ENCODE results near the gene RUNX2. TPM values are rescaled to one million over a fixed set of nuclear protein-coding genes. Genes with fewer than 3 reads are reported as not detected.

RUNX2 gene
- total and polyA plus RNA-seq, 2 experiments from 2014 or later, result 0.66 to 1.7 TPM

GRCh38 chr6:45488269-45488668 is 160.1 kb downstream of the RUNX2 start:
- Histone ChIP-seq H3K79me2 (replicated peaks; ENCODE audit: insufficient read depth) (no peaks in the 10 kb centered on the region), H3K27me3 (ENCODE audit: insufficient read depth) (no peaks in the 10 kb centered on the region), H3K36me3 (ENCODE audit: insufficient read depth) (no peaks in the 10 kb centered on the region), H4K20me1 (replicated peaks; ENCODE audit: insufficient read depth) (no peaks in the 10 kb centered on the region), H3K4me1 (ENCODE audit: insufficient read depth) (no peaks in the 10 kb centered on the region), H2AFZ (no peak overlapping the region), H3K4me2 (no peak overlapping the region), H3K27ac (ENCODE audit: low read depth) (no peak overlapping the region), H3K9me2 (ENCODE audit: insufficient read depth) (0 out of 2 replicates have a peak, but pooled peaks cover 3% of the 10 kb centered on the region), H3K4me3 (no peak overlapping the region), H3F3A (replicated peaks; ENCODE audit: low read depth) (no peaks in the 10 kb centered on the region)
- Mint-ChIP-seq H3K27me3 (ENCODE audit: insufficient read depth, low read depth, poor library complexity) (no peaks in the 10 kb centered on the region), H3K36me3 (ENCODE audit: low read depth) (no peaks in the 10 kb centered on the region), H3K9me3 (no peaks in the 10 kb centered on the region), H3K4me1 (peaks cover 4% of the 10 kb centered on the region; the same call in 2 of the 3 replicates), H3K27ac (no peak overlapping the region), H3K4me3 (no peak overlapping the region)
- DNase-seq (ENCODE audit: low spot score) (no peak), ATAC-seq (no peak)
- TF ChIP-seq CREB1 (CRISPR knock-in tag; IDR thresholded peaks at IDR 0.05; ENCODE audit: low read depth), result no peak
- no peak for TF ChIP-seq REST (IDR thresholded peaks at IDR 0.05; ENCODE audit: unreplicated experiment)
- no peak for TF ChIP-seq EZH2 (IDR thresholded peaks at IDR 0.05; ENCODE audit: low read depth, unreplicated experiment)
- TF ChIP-seq EZH2phosphoT487 (IDR thresholded peaks at IDR 0.05; ENCODE audit: unreplicated experiment), result no peak
- TF ChIP-seq NANOG (IDR thresholded peaks at IDR 0.05; ENCODE audit: borderline replicate concordance), result no peak
- no peak for TF ChIP-seq JUNB (IDR thresholded peaks at IDR 0.05; ENCODE audit: unreplicated experiment)
- TF ChIP-seq, protein P1, sequence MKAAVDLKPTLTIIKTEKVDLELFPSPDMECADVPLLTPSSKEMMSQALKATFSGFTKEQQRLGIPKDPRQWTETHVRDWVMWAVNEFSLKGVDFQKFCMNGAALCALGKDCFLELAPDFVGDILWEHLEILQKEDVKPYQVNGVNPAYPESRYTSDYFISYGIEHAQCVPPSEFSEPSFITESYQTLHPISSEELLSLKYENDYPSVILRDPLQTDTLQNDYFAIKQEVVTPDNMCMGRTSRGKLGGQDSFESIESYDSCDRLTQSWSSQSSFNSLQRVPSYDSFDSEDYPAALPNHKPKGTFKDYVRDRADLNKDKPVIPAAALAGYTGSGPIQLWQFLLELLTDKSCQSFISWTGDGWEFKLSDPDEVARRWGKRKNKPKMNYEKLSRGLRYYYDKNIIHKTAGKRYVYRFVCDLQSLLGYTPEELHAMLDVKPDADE (IDR thresholded peaks at IDR 0.05), result no peak
- TF ChIP-seq ZNF114 (CRISPR knock-in tag; IDR thresholded peaks at IDR 0.05), result no peak
- no peak for TF ChIP-seq CTCF (conservative IDR thresholded peaks at IDR 0.05; ENCODE audit: low read depth in 2 of 2)
- no peak for TF ChIP-seq ZNF331 (CRISPR knock-in tag; IDR thresholded peaks at IDR 0.05; ENCODE audit: low read depth)
- TF ChIP-seq POLR2AphosphoS5 (IDR thresholded peaks at IDR 0.05; ENCODE audit: low read depth), result no peak
- no peak for TF ChIP-seq STAT1 (IDR thresholded peaks at IDR 0.05; ENCODE audit: unreplicated experiment)
- no peak for TF ChIP-seq ZNF462 (CRISPR knock-in tag; IDR thresholded peaks at IDR 0.05)
